SH-SY5Y (cell line): ENCODE results near the gene SCD5.

ENCODE experiments used
- GATA2 ChIP-seq: IDR thresholded peaks from 2 replicates; pipeline ENCODE4 v1.6.1; 2011; ENCODE audit warnings: mild to moderate bottlenecking, low read depth, low read length
- GATA3 ChIP-seq: IDR thresholded peaks from 2 replicates; pipeline ENCODE4 v1.6.1; 2011; ENCODE audit warnings: low read depth, mild to moderate bottlenecking, low read length, moderate library complexity

DNA sequence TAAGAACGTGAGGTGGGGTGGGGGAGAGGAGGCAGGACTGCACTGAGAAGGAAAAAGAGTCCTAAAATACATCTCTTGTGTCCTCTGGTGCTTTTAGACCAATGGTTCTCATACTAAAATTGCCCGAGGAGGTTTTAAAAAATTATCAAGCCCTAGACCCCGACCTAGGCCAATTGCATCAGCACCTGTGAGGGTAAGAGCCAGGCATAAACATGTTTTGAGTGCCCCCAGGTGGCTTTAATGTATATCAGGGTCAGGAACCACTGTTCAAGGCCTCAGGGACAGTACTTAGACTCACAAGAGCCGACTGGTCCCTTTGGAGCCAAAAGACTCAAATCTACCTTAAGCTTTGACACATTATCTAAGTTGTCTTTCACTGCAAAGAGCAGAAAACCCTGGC is 199.3 kb downstream of the SCD5 start:
- TF ChIP-seq GATA2 (no peak), GATA3 (no peak)
